CD4-positive, alpha-beta T cell (primary cell): ENCODE data around the gene JAKMIP2. TPM values are rescaled to one million over a fixed set of nuclear protein-coding genes. Genes with fewer than 3 reads are reported as not detected.

ENCODE experiments used
- ATAC-seq: fragments of 200-7000 bp; cut with Tn5 transposase; one replicate; pipeline ENCODE4 v1.10.0; 2022; ENCODE audit warnings: mild to moderate bottlenecking; ENCODE audit not compliant: poor library complexity
- CTCF ChIA-PET: fragments of 350-600 bp; sonication (Branson Sonifier 250); formaldehyde crosslinking; loops from one replicate; lab custom pipeline; 2021; ENCODE audit warnings: antibody characterized with exemption, inconsistent platforms; lab: Charles Lee
- POLR2A ChIA-PET: fragments of 350-600 bp; sonication (Branson Sonifier 250); formaldehyde crosslinking; loops from one replicate; lab custom pipeline; 2021; ENCODE audit warnings: antibody characterized with exemption, inconsistent platforms; lab: Charles Lee
- DNase-seq, 14 experiments: peaks; one replicate each; pipeline ENCODE4 v3.0.0-alpha.2; 2013 to 2020; ENCODE audit warnings: mixed read lengths in 2 of 14
- H3K27ac ChIP-seq, 2 donors: one replicate each; pipeline versions ENCODE4 v1.5.1 to v1.7.0; 2013; ENCODE audit warnings: low read length in 2 of 2, low read depth in 1 of 2, mild to moderate bottlenecking in 1 of 2
- H3K27me3 ChIP-seq, 2 experiments: 1 replicate in 1 of 2; 2 replicates in 1 of 2; pipeline versions ENCODE4 v1.6.1 to v1.7.0; 2013; ENCODE audit warnings: low read length in 2 of 2, control low read depth in 1 of 2, mild to moderate bottlenecking in 1 of 2, moderate library complexity in 1 of 2; ENCODE audit not compliant: insufficient read depth in 2 of 2, control insufficient read depth in 1 of 2
- H3K36me3 ChIP-seq: one replicate; pipeline ENCODE4 v1.6.1; 2013; ENCODE audit warnings: low read length, control low read depth; ENCODE audit not compliant: insufficient read depth
- H3K4me1 ChIP-seq: one replicate; pipeline ENCODE4 v1.6.1; 2013; ENCODE audit warnings: low read length, control low read depth; ENCODE audit not compliant: insufficient read depth
- H3K4me3 ChIP-seq: one replicate; pipeline ENCODE4 v1.5.1; 2013; ENCODE audit warnings: mild to moderate bottlenecking, low read length, moderate library complexity
- H3K9me3 ChIP-seq, 2 experiments: 1 replicate in 1 of 2; 2 replicates in 1 of 2; pipeline versions ENCODE4 v1.6.1 to v1.7.0; 2013; ENCODE audit warnings: low read length in 2 of 2, mild to moderate bottlenecking in 2 of 2, control low read depth in 1 of 2, moderate library complexity in 1 of 2; ENCODE audit not compliant: control insufficient read depth in 1 of 2, insufficient read depth in 1 of 2
- H3K27ac Mint-ChIP-seq: one replicate; pipeline ENCODE4 v1.8.0; 2020; ENCODE audit warnings: mixed read lengths
- H3K27me3 Mint-ChIP-seq: one replicate; pipeline ENCODE4 v1.8.0; 2021; ENCODE audit warnings: mixed read lengths
- H3K36me3 Mint-ChIP-seq: one replicate; pipeline ENCODE4 v1.8.0; 2021; ENCODE audit warnings: low read depth, mixed read lengths
- H3K4me1 Mint-ChIP-seq: one replicate; pipeline ENCODE4 v1.8.0; 2021; ENCODE audit warnings: low read depth, mixed read lengths
- H3K4me3 Mint-ChIP-seq: one replicate; pipeline ENCODE4 v1.8.0; 2020; ENCODE audit warnings: mild to moderate bottlenecking, mixed read lengths
- H3K9me3 Mint-ChIP-seq: one replicate; pipeline ENCODE4 v1.8.0; 2020; ENCODE audit warnings: mixed read lengths
- intact Hi-C, 2 experiments: fragments of 100-400 bp; cut with DNase I in 1 of 2; cut with micrococcal nuclease in 1 of 2; formaldehyde crosslinking; loops; one replicate each; pipeline versions ENCODE4 v1.15.1 to v1.9.0; 2023 to 2025; cut with DNase I, micrococcal nuclease
- total RNA-seq, 174 experiments: library from RNA in 2 of 174; stranded (reverse) in 2 of 174; gene quantifications; one replicate each; pipeline ENCODE4 v1.2.3 and lab custom pipeline; 2021 to 2026
- TF ChIP-seq, protein P1 (sequence below): fragments of 200-600 bp; IDR thresholded peaks from one replicate; pipeline ENCODE4 v1.8.0; 2022; ENCODE audit warnings: antibody characterized with exemption, mild to moderate bottlenecking

The JAKMIP2 gene
- total RNA-seq, 2 experiments from 2014 or later = 0.74 to 1.3 TPM

DNA sequence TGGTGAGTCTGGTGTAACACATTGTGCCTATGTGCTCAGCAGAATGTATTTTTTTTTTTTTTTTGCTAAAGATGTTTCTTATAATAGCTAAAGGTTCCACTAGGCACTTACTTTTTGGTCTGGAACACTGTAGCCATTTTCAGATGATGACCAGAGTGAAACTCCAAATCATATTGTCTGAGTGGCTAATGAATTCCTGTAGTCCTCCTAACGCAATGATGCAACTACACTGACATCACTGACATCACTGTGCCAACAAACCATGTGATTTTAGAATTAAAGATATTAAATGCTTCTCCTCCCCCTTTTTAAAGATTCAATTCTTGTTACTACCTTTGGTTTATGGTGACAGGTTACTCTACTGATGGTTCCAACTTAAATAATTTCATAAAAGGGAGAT is 28.8 kb downstream of the JAKMIP2 start:
- H3K4me3 ChIP-seq = no peak overlapping the region
- Mint-ChIP-seq H3K27me3 (no peaks in the 10 kb centered on the region), H3K36me3 (no peaks in the 10 kb centered on the region), H3K27ac (no peak overlapping the region), H3K4me3 (no peak overlapping the region), H3K4me1 (no peaks in the 10 kb centered on the region), H3K9me3 (no peaks in the 10 kb centered on the region)
- H3K27me3 ChIP-seq = no peaks in the 10 kb centered on the region
- no peaks in the 10 kb centered on the region for H3K36me3 ChIP-seq
- CTCF ChIA-PET = no interaction called here
- H3K9me3 ChIP-seq = peaks cover 0 to 4% of the 10 kb centered on the region in 2 experiments
- H3K27ac ChIP-seq = no peak overlapping the region
- DNase-seq (no peak), ATAC-seq (no peak)
- TF ChIP-seq, protein P1, sequence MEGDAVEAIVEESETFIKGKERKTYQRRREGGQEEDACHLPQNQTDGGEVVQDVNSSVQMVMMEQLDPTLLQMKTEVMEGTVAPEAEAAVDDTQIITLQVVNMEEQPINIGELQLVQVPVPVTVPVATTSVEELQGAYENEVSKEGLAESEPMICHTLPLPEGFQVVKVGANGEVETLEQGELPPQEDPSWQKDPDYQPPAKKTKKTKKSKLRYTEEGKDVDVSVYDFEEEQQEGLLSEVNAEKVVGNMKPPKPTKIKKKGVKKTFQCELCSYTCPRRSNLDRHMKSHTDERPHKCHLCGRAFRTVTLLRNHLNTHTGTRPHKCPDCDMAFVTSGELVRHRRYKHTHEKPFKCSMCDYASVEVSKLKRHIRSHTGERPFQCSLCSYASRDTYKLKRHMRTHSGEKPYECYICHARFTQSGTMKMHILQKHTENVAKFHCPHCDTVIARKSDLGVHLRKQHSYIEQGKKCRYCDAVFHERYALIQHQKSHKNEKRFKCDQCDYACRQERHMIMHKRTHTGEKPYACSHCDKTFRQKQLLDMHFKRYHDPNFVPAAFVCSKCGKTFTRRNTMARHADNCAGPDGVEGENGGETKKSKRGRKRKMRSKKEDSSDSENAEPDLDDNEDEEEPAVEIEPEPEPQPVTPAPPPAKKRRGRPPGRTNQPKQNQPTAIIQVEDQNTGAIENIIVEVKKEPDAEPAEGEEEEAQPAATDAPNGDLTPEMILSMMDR = no peak
- H3K4me1 ChIP-seq = no peaks in the 10 kb centered on the region
- intact Hi-C loops = no loop called here
- POLR2A ChIA-PET = no interaction called here

- Mint-ChIP-seq H3K9me3 (no peaks in the 10 kb centered on the region), H3K4me1 (no peaks in the 10 kb centered on the region), H3K36me3 (no peaks in the 10 kb centered on the region), H3K4me3 (no peak overlapping the region), H3K27me3 (no peaks in the 10 kb centered on the region), H3K27ac (no peak overlapping the region)
- POLR2A ChIA-PET = no interaction called here
- intact Hi-C loops = no loop called here
- ATAC-seq = no peak
- no peak for DNase-seq
- Histone ChIP-seq H3K36me3 (no peaks in the 10 kb centered on the region), H3K9me3 (peaks cover 0 to 4% of the 10 kb centered on the region in 2 experiments), H3K27ac (no peak overlapping the region), H3K4me1 (no peaks in the 10 kb centered on the region), H3K4me3 (no peak overlapping the region), H3K27me3 (no peaks in the 10 kb centered on the region)
- TF ChIP-seq, protein P1 = no peak
- CTCF ChIA-PET = no interaction called here
Measured at GRCh38 chr5:147752666-147753290, 29.8 kb downstream of the JAKMIP2 start.

- Histone ChIP-seq H3K9me3 (peaks cover 0 to 4% of the 10 kb centered on the region in 2 experiments), H3K27me3 (no peaks in the 10 kb centered on the region), H3K27ac (no peak overlapping the region), H3K36me3 (no peaks in the 10 kb centered on the region), H3K4me1 (no peaks in the 10 kb centered on the region), H3K4me3 (no peak overlapping the region)
- Mint-ChIP-seq H3K36me3 (no peaks in the 10 kb centered on the region), H3K9me3 (no peaks in the 10 kb centered on the region), H3K27me3 (no peaks in the 10 kb centered on the region), H3K27ac (no peak overlapping the region), H3K4me3 (no peak overlapping the region), H3K4me1 (no peaks in the 10 kb centered on the region)
- intact Hi-C loops = no loop called here
- TF ChIP-seq, protein P1 = no peak
- ChIA-PET POLR2A (no interaction called here), CTCF (no interaction called here)
- ATAC-seq (no peak), DNase-seq (no peak)
Measured at GRCh38 chr5:147752033-147752432, 30.5 kb downstream of the JAKMIP2 start.
